ENCODE data around the gene SSR2.

- TF ChIP-seq, protein P1, sequence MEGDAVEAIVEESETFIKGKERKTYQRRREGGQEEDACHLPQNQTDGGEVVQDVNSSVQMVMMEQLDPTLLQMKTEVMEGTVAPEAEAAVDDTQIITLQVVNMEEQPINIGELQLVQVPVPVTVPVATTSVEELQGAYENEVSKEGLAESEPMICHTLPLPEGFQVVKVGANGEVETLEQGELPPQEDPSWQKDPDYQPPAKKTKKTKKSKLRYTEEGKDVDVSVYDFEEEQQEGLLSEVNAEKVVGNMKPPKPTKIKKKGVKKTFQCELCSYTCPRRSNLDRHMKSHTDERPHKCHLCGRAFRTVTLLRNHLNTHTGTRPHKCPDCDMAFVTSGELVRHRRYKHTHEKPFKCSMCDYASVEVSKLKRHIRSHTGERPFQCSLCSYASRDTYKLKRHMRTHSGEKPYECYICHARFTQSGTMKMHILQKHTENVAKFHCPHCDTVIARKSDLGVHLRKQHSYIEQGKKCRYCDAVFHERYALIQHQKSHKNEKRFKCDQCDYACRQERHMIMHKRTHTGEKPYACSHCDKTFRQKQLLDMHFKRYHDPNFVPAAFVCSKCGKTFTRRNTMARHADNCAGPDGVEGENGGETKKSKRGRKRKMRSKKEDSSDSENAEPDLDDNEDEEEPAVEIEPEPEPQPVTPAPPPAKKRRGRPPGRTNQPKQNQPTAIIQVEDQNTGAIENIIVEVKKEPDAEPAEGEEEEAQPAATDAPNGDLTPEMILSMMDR (IDR thresholded peaks at IDR 0.05): no peak
- TF ChIP-seq POLR2A (IDR thresholded peaks at IDR 0.05): no peak
Observed at GRCh38 chr1:155970531-155971167, 50.1 kb downstream of the SSR2 start.

All from transverse colon (tissue), 3 donors.